Progenitor cell of endocrine pancreas (in vitro differentiated cells): ENCODE measurements around the gene KSR2. TPM values are rescaled to one million over a fixed set of nuclear protein-coding genes. Genes with fewer than 3 reads are reported as not detected.

Source experiments
- DNase-seq: peaks from one replicate; pipeline ENCODE4 v3.0.0; 2021; ENCODE audit warnings: low spot score; ENCODE audit not compliant: unreplicated experiment
- H3K27ac Mint-ChIP-seq: 2 replicates; pipeline ENCODE4 v1.8.0; 2021; ENCODE audit warnings: mild to moderate bottlenecking, moderate library complexity, mixed read lengths
- H3K27me3 Mint-ChIP-seq: 2 replicates; pipeline ENCODE4 v1.8.0; 2021; ENCODE audit warnings: mixed read lengths
- H3K36me3 Mint-ChIP-seq: 2 replicates; pipeline ENCODE4 v1.8.0; 2022; ENCODE audit warnings: mixed read lengths; ENCODE audit not compliant: insufficient read depth
- H3K4me1 Mint-ChIP-seq: 2 replicates; pipeline ENCODE4 v1.8.0; 2021; ENCODE audit warnings: low read depth, mixed read lengths
- H3K4me3 Mint-ChIP-seq: 2 replicates; pipeline ENCODE4 v1.8.0; 2021; ENCODE audit warnings: low read depth, mild to moderate bottlenecking, moderate library complexity, mixed read lengths
- H3K9me3 Mint-ChIP-seq: 2 replicates; pipeline ENCODE4 v1.8.0; 2021; ENCODE audit warnings: low read depth, mixed read lengths
- CTCF ChIP-seq: fragments of 200-600 bp; sonication (generic); IDR thresholded peaks from one replicate; pipeline ENCODE4 v1.5.0; 2021; ENCODE audit warnings: antibody characterized with exemption, mild to moderate bottlenecking; ENCODE audit not compliant: unreplicated experiment
- total RNA-seq: library from RNA; stranded (reverse); gene quantifications from 2 replicates; pipeline ENCODE4 v1.2.1, GENCODE V29; 2021

Gene KSR2
- total RNA-seq, 1 donor from 2014 or later: 1.8 TPM

- H3K9me3 Mint-ChIP-seq: peaks cover 4% of the 10 kb centered on the region
- H3K4me3 Mint-ChIP-seq: no peak overlapping the region
- no peaks in the 10 kb centered on the region for H3K27me3 Mint-ChIP-seq
- H3K36me3 Mint-ChIP-seq: no peaks in the 10 kb centered on the region
- H3K4me1 Mint-ChIP-seq: peaks cover 6% of the 10 kb centered on the region
- DNase-seq: no peak
- no peak for TF ChIP-seq CTCF
- no peak overlapping the region for H3K27ac Mint-ChIP-seq
Observed at GRCh38 chr12:117912756-117913155, 56.0 kb downstream of the KSR2 start.

DNA sequence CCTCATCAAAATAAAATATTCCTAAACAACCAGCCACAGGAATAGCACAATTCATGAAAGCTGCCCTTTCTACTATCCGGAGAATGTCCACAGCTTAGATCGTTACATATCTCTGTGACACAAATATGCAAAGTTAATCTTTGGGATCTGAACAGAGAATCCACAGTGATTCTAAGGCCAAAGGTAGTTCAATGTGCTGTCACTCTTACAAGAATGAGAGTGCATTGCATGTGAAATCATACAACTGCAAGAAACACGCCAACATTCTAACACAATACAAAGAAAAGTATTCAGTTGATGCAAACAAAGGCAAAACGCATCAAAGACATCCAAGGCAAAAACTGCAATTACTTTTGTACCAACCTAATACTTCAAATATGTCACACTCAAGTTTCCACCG lies 60.4 kb downstream of the KSR2 start:
- Mint-ChIP-seq H3K27me3 (no peaks in the 10 kb centered on the region), H3K4me3 (no peak overlapping the region), H3K9me3 (peaks cover 7% of the 10 kb centered on the region), H3K27ac (no peak overlapping the region), H3K36me3 (no peaks in the 10 kb centered on the region), H3K4me1 (peaks cover 12% of the 10 kb centered on the region)
- no peak for TF ChIP-seq CTCF
- no peak for DNase-seq

DNA sequence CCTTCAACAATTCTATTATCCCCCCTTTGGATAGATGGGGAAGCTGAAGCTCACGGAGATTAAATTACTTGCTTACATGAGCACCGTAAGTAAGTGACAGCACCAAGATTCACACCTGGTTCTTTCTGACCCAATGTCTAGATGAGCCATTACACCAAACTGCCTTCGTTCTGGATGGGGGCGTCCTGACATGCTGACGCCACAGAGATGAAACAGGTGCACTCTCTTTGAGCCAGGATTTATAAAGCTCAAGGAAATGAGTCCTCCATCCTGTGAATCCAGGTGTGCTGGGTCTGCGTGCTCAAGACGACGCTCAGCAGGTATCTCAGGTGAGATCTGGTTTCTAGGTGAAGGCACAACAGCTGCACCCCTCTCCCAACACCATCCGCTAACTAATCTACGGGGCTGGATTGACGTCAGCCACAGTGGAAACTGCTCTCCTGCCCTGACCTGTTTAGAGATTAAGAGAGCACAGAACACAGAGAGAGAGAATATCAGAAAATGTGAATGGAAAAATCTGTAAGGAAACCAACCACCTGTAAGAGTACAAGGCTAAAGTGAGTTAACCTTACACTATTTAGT lies 61.6 kb downstream of the KSR2 start:
- H3K27ac Mint-ChIP-seq: peak overlapping the region; percentile 88
- peak overlapping the region; percentile 32 for H3K4me3 Mint-ChIP-seq
- no peaks in the 10 kb centered on the region for H3K27me3 Mint-ChIP-seq
- DNase-seq: no peak
- H3K36me3 Mint-ChIP-seq: no peaks in the 10 kb centered on the region
- peaks cover 7% of the 10 kb centered on the region for H3K9me3 Mint-ChIP-seq
- H3K4me1 Mint-ChIP-seq: peaks cover 12% of the 10 kb centered on the region
- TF ChIP-seq CTCF: peak; percentile 21

GRCh38 chr12:117904051-117904450 lies 64.7 kb downstream of the KSR2 start:
- no peak for TF ChIP-seq CTCF
- H3K4me3 Mint-ChIP-seq: no peak overlapping the region
- DNase-seq: no peak

DNA sequence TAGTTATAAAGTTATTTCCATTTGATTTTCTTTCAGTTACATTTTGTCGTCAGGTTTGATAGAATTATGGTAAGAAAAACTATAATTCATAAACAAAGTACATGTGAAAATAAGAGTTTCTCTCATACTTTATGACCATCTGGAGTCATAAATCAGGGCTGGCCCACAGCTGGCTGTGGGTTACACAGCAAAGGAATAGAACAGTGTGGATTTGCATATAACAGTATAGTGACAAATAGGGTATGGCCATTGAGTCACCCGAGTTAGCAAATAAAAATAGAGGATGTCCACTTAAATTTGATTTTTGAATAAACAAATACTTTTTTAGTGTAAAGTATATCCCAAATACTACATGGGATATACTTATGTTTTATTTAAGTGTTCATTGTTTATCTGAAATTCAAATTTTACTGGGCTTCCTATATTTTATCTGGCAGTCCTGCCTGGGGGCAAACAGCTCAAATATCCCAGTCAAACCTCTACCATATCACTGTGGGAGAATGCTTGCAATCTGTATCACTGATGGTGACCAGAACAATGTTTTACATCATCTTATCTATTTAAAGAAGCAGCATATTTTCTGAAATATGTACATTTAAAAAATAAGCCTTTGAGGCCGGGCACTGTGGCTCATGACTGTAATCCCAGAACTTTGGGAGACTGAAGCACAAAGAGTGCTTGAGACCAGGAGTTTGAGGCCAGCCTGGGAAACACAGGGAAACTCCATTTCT lies 65.5 kb downstream of the KSR2 start:
- TF ChIP-seq CTCF: no peak
- Mint-ChIP-seq H3K9me3 (peaks cover 7% of the 10 kb centered on the region), H3K36me3 (no peaks in the 10 kb centered on the region), H3K4me1 (peaks cover 9% of the 10 kb centered on the region), H3K4me3 (no peak overlapping the region), H3K27ac (no peak overlapping the region), H3K27me3 (no peaks in the 10 kb centered on the region)
- DNase-seq: no peak

More at GRCh38 chr12:117904051-117904450, 64.7 kb downstream of the KSR2 start:
- Mint-ChIP-seq H3K9me3 (peaks cover 7% of the 10 kb centered on the region), H3K27ac (no peak overlapping the region), H3K4me1 (peaks cover 12% of the 10 kb centered on the region), H3K27me3 (no peaks in the 10 kb centered on the region), H3K36me3 (no peaks in the 10 kb centered on the region)
